Lower lobe of right lung (tissue), 2 donors: ENCODE measurements around the gene TXN2. TPM values are rescaled to one million over a fixed set of nuclear protein-coding genes. Genes with fewer than 3 reads are reported as not detected.

Experiments
- ATAC-seq, 2 donors: fragments of 200-7000 bp; cut with Tn5 transposase; one replicate each; pipeline ENCODE4 v1.9.1; 2020 to 2022; ENCODE audit warnings: mild to moderate bottlenecking in 2 of 2, moderate library complexity in 2 of 2
- DNase-seq: peaks from one replicate; pipeline ENCODE4 v3.0.0-alpha.2; 2020
- H3K27ac ChIP-seq: fragments of 200-600 bp; one replicate; pipeline ENCODE4 v1.8.0; 2022
- H3K27me3 ChIP-seq: fragments of 200-600 bp; one replicate; pipeline ENCODE4 v1.8.0; 2022; ENCODE audit warnings: low read depth
- H3K36me3 ChIP-seq: fragments of 200-600 bp; one replicate; pipeline ENCODE4 v1.8.0; 2022; ENCODE audit warnings: mild to moderate bottlenecking
- H3K4me1 ChIP-seq: fragments of 200-600 bp; one replicate; pipeline ENCODE4 v1.8.0; 2022
- H3K4me3 ChIP-seq: fragments of 200-600 bp; one replicate; pipeline ENCODE4 v1.8.0; 2022; ENCODE audit warnings: mild to moderate bottlenecking
- H3K9me3 ChIP-seq: fragments of 200-600 bp; one replicate; pipeline ENCODE4 v1.8.0; 2022
- CTCF ChIP-seq: fragments of 200-600 bp; IDR thresholded peaks from one replicate; pipeline ENCODE4 v1.8.0; 2022; ENCODE audit warnings: antibody characterized with exemption, mild to moderate bottlenecking
- intact Hi-C: fragments of 100-400 bp; cut with DNase I; formaldehyde crosslinking; loops from one replicate; pipeline ENCODE4 v1.11.0; 2022
- total RNA-seq: library from RNA; stranded (reverse); fragmentation: NEBNext Ultra II Directional; extraction: Animal tissue kit (Norgen Biotek cat#: 25700); gene quantifications from one replicate; pipeline ENCODE4 v1.2.1, GENCODE V29; 2021
- donor health status: DM: no; HTN: yes; CAD: no; lungs with severe emphysema.

The TXN2 gene
- total RNA-seq, 1 donor from 2014 or later: 56.4 TPM

DNA sequence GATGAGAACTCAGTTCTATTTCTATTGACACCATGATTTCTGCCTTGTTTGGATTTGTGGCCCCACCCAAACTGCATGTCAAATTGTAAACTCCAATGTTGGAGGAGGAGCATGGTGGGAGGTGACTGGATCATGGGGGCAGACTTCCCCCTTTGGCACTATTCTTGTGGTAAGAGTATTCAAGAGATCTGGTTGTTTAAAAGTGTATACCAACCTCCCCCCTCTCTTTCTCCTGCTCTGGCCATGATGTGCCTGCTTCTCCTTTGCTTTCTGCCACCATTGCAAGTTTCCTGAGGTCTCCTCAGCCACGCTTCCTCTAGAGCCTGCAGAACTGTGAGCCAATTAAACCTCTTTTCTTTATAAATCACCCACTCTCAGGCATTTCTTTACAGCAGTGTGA is 33.3 kb upstream of the TXN2 start:
- Histone ChIP-seq H3K4me3 (no peak overlapping the region), H3K27me3 (no peaks in the 10 kb centered on the region), H3K4me1 (no peaks in the 10 kb centered on the region), H3K9me3 (no peaks in the 10 kb centered on the region), H3K36me3 (peaks cover 99% of the 10 kb centered on the region), H3K27ac (no peak overlapping the region)
- TF ChIP-seq CTCF: no peak
- ATAC-seq: no peak
- no peak for DNase-seq
- intact Hi-C loops: no loop called here

GRCh38 chr22:36512991-36513390 is 31.6 kb upstream of the TXN2 start:
- H3K9me3 ChIP-seq: no peaks in the 10 kb centered on the region
- ATAC-seq: no peak
- no peak for TF ChIP-seq CTCF
- no peaks in the 10 kb centered on the region for H3K27me3 ChIP-seq
- no peak for DNase-seq
- H3K4me3 ChIP-seq: no peak overlapping the region
- no peak overlapping the region for H3K27ac ChIP-seq
- intact Hi-C loops: no loop called here
- H3K4me1 ChIP-seq: no peaks in the 10 kb centered on the region
- H3K36me3 ChIP-seq: peaks cover 81% of the 10 kb centered on the region

DNA sequence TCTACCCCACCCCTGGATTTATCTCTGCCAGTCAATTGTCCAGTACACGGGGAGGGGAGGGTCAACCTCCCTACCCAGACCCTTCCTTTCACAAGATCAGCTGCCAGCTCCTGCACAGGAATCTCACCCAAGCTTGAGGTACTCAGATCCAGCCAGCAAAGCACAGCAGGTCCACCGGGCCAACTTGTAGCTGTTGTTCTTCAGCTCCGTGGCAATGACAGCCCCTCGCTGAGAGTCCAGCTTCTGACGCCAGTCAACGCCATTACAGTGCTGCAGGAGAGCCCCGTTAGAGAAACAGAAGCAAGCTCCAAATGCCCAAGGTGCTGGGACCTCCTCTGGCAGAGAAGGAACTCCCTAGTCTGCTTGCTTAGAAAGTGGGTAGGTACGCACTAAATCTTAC is 30.9 kb upstream of the TXN2 start:
- TF ChIP-seq CTCF: no peak
- no peak overlapping the region for H3K4me3 ChIP-seq
- peaks cover 74% of the 10 kb centered on the region for H3K36me3 ChIP-seq
- ATAC-seq (no peak), DNase-seq (no peak)
- no peaks in the 10 kb centered on the region for H3K27me3 ChIP-seq
- no peaks in the 10 kb centered on the region for H3K9me3 ChIP-seq
- intact Hi-C loops: no loop called here
- peaks cover 4% of the 10 kb centered on the region for H3K4me1 ChIP-seq
- H3K27ac ChIP-seq: no peak overlapping the region

DNA sequence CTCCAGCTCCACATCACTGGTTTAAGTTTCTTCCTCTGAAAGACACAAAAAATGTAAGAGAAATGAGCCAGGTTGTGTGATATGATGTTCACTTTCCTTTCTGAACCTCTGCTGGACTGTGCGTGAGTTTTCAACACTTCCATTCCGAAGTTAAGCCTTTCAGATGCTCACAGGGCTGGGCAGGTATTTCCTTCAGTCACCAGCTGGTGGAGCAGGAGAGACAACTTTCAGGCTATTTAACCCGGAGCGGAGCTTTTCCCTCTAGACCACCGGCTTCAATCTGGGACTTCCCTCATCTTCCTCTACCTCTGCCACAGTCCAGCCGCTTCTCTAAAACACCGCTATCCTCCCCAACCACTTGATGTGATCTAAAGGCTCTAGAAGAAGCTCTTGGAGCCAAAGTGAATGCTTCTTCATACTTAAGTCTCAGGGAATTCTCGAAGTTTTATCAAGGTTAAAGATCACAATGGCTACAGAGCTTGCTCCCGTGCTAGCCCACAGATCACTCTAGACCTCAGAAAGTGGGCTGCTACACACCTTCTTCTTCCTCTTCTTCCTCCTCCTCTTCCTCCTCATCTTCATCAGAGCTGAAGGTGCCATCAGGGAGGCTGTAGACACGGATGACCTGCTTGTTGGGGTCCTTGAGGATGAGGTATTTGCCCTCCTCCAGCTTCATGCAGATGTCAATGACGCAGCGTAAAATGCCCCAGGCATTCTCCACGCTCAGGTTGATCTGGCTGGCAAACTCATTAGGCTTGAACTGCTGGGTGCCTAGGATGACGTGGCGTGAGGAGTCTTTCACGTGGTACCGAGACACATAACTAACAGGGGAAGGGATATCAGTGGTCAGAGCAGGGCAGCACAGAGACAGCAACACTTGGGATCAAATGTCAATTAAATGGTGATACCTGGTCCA is 29.8 kb upstream of the TXN2 start:
- DNase-seq: no peak
- Histone ChIP-seq H3K27ac (no peak overlapping the region), H3K4me3 (no peak overlapping the region), H3K9me3 (no peaks in the 10 kb centered on the region), H3K27me3 (no peaks in the 10 kb centered on the region), H3K4me1 (peaks cover 12% of the 10 kb centered on the region), H3K36me3 (peaks cover 63% of the 10 kb centered on the region)
- ATAC-seq: no peak
- intact Hi-C loops: no loop called here
- TF ChIP-seq CTCF: peak; percentile 54

DNA sequence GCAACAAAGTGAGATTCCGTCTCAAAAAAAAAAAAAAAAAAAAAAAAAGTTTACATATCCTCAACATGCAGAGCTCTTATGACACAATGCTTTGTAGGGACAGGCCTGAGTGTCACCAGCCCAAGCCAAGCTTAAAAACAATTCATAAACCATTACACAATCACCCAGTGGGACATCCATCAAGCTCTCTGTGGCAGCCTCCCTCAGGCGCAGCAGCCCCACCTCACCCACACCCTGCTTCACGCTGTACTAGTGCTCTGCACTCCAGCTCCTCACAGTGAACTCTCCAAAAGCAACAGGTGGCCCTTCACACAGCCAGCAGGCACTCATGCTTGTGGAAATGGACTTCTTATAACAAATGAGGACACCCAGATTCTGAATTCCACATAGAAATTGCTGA is 28.9 kb upstream of the TXN2 start:
- Histone ChIP-seq H3K27me3 (no peaks in the 10 kb centered on the region), H3K36me3 (peaks cover 55% of the 10 kb centered on the region), H3K4me1 (peaks cover 15% of the 10 kb centered on the region), H3K9me3 (no peaks in the 10 kb centered on the region), H3K27ac (no peak overlapping the region), H3K4me3 (no peak overlapping the region)
- DNase-seq (no peak), ATAC-seq (peak in 1 of 2 donors; percentile 30)
- intact Hi-C loops: no loop called here
- TF ChIP-seq CTCF: no peak
